ENCODE results near the gene IFNL2.
A peak's percentile ranks its signal among the peaks of the same experiment; 100 is the strongest.

GRCh38 chr19:39264306-39265290, 3.6 kb upstream of the IFNL2 start:
- TF ChIP-seq POLR2AphosphoS5 (IDR thresholded peaks at IDR 0.05; ENCODE audit: insufficient read depth, low read depth, low read length) = no peak
- TF ChIP-seq, protein P1, sequence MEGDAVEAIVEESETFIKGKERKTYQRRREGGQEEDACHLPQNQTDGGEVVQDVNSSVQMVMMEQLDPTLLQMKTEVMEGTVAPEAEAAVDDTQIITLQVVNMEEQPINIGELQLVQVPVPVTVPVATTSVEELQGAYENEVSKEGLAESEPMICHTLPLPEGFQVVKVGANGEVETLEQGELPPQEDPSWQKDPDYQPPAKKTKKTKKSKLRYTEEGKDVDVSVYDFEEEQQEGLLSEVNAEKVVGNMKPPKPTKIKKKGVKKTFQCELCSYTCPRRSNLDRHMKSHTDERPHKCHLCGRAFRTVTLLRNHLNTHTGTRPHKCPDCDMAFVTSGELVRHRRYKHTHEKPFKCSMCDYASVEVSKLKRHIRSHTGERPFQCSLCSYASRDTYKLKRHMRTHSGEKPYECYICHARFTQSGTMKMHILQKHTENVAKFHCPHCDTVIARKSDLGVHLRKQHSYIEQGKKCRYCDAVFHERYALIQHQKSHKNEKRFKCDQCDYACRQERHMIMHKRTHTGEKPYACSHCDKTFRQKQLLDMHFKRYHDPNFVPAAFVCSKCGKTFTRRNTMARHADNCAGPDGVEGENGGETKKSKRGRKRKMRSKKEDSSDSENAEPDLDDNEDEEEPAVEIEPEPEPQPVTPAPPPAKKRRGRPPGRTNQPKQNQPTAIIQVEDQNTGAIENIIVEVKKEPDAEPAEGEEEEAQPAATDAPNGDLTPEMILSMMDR (IDR thresholded peaks at IDR 0.05; ENCODE audit: extremely low read depth in 1 of 2, insufficient read depth in 1 of 2, low read depth in 1 of 2, low read length in 2 of 2) = no peak
- TF ChIP-seq POLR2A (IDR thresholded peaks at IDR 0.05; ENCODE audit: low read depth, low read length) = no peak
- TF ChIP-seq EZH2 (IDR thresholded peaks at IDR 0.05; ENCODE audit: borderline replicate concordance, low read depth, low read length, severe bottlenecking) = peak; percentile 91

All from endothelial cell of umbilical vein (primary cell).